WI38 (cell line): ENCODE measurements around the gene ZBTB47.

Experiments used
- H3K4me3 ChIP-seq: 2 replicates; pipeline ENCODE4 v1.5.1; 2011; ENCODE audit warnings: low read depth, mild to moderate bottlenecking, control low read depth, low read length
- TF ChIP-seq, protein P1 (sequence below): IDR thresholded peaks from 2 replicates; pipeline ENCODE4 v1.5.1; 2012; ENCODE audit warnings: low read depth, mild to moderate bottlenecking, control low read depth, low read length

The ZBTB47 gene

DNA sequence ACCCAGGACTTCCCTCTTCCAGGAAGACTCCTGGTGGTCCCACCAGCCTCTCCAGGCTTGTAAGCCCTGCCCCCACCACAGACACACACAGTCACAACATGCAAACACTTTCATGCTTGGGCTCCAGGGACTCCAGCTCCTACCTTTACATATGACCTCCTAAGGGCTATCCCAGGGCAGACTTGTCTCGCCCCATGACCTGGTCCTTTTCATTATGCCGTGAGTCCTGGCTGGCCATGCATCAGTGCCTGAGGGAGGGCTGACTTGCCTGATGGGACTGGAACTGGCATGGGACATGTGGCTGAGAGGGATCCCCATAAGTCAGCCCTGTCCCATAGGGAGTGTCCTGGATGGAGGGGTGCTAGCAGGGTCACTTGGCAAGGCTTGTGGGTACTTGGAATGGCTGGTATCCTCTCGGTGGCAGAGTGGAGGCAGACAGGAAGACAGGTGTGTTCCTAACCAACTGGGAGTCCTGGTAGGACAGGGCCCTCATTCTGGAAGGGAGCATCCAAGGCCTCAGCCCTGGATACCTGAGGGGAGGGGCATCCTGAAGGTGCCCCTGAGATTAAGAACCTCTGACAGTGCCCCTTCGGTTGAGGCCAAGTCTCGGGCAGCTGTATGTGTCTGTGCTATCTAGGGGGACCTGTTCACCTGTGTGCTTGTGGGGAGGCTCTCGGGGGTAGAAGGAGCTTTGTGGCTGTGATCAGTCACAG, 49.6 kb downstream of the ZBTB47 start:
- TF ChIP-seq, protein P1, sequence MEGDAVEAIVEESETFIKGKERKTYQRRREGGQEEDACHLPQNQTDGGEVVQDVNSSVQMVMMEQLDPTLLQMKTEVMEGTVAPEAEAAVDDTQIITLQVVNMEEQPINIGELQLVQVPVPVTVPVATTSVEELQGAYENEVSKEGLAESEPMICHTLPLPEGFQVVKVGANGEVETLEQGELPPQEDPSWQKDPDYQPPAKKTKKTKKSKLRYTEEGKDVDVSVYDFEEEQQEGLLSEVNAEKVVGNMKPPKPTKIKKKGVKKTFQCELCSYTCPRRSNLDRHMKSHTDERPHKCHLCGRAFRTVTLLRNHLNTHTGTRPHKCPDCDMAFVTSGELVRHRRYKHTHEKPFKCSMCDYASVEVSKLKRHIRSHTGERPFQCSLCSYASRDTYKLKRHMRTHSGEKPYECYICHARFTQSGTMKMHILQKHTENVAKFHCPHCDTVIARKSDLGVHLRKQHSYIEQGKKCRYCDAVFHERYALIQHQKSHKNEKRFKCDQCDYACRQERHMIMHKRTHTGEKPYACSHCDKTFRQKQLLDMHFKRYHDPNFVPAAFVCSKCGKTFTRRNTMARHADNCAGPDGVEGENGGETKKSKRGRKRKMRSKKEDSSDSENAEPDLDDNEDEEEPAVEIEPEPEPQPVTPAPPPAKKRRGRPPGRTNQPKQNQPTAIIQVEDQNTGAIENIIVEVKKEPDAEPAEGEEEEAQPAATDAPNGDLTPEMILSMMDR: no peak
- H3K4me3 ChIP-seq: no peak overlapping the region

DNA sequence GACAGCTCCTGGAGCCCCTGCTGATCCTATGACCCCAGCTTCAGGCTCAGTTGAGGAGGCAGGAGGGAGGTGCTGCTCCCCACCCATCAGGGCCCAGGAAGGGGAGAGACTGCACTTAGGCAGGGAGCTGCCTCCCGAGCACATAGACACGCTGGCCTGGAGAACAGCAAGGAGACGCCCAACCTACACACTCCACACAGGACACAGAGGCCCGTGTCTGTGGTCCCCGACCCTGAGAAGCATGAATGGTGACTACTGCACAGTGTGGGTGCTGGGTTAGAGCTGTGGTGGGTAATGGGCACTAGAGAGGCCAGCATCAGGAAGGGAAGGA, 50.2 kb downstream of the ZBTB47 start:
- TF ChIP-seq, protein P1: no peak
- H3K4me3 ChIP-seq: no peak overlapping the region

DNA sequence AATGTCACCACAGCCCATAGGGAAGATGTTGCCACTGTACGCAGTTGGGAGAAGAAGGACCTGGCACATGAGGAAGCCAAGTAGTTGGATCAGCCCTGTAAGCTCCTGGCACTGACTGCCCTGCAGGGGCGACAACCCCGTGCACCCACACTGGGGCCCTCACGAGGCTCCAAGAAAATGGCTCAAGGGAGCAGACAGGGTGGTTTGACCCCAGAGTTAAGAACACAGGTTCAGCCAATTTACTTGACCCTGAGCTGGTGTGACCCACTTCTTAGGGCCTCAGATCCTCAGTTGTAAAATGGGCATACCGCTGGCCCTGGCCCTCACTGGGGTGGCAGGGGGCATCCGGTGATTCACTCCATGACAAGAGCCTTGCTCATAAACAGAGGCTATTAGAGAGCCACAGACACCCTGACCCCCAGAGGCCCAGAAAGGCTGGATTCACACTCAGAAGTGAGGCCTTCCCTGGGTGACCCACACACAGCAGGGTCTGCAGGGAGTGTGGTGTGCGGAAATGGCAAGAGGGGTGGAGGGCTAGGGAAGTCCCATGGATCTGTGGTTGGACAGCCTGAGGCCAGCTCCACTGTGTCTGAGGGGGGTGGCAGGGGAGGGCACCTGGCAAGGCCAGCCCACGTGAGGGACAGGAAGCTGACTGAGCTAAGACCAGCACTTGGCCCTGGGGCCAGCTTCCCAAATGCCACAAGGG, 50.8 kb downstream of the ZBTB47 start:
- TF ChIP-seq, protein P1: no peak
- H3K4me3 ChIP-seq: no peak overlapping the region

DNA sequence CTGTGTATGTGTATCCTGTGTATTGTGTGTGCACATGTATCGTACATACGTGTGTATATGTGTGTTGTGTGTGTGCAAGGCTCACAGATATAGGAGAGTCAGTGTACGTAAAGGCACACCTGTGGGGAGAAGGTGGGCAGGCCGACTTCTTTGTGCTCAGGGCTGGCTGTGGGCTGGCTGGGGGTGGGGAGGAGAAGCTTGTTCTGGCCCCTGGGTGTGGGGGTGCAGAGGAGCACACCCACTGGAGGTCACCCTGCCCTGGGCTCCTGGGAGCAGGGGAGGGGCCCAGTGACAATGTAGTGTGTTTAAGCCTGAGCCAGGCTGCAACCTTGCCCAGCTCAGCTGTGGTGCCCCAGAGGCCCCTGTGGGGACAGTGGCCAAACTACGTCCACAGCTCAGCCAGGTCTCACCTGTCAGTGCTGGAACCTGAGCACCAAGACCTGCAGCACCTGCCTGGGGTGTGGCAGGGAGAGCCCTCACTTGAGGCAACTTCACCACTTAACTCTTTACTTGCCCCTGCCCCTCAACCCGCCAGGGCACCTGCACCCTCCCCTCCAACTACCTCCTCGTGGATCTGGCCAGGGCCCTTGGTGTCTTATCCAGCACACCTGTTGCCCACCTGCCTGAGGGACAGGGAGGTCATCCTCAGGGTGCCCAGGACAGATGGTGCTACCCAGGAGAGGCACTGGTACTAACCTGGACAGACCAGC, 51.7 kb downstream of the ZBTB47 start:
- TF ChIP-seq, protein P1: no peak
- H3K4me3 ChIP-seq: no peak overlapping the region

DNA sequence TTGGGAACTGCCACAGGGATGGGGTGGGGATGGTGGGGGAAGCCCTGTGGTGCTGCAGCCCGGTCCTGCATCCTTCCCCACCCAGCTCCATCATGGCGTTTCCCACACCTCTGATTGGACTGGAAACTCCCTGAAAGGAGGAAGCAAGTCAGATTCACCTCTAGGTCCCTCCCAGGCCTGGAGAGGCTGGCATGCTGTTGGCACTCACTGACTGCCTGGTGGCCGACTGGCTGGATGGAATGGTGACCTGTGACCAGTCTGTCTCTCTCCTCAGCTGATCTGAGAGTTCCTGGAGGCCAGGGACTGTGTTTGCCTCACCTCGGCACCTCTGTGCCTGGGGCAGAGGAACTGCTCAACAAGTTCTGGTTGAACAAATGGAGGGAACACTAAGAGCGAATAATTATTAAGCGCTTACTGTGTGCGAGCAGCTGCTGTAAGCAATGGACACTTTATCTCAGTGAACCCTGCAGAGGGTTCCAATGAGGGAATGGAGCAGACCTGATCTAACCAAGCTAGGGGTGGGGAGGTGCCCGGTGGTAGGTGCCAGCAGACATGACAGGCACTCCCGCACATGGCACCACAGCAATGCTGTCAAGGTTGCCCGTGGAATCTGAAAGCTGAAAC, 52.6 kb downstream of the ZBTB47 start:
- no peak overlapping the region for H3K4me3 ChIP-seq
- TF ChIP-seq, protein P1: no peak

DNA sequence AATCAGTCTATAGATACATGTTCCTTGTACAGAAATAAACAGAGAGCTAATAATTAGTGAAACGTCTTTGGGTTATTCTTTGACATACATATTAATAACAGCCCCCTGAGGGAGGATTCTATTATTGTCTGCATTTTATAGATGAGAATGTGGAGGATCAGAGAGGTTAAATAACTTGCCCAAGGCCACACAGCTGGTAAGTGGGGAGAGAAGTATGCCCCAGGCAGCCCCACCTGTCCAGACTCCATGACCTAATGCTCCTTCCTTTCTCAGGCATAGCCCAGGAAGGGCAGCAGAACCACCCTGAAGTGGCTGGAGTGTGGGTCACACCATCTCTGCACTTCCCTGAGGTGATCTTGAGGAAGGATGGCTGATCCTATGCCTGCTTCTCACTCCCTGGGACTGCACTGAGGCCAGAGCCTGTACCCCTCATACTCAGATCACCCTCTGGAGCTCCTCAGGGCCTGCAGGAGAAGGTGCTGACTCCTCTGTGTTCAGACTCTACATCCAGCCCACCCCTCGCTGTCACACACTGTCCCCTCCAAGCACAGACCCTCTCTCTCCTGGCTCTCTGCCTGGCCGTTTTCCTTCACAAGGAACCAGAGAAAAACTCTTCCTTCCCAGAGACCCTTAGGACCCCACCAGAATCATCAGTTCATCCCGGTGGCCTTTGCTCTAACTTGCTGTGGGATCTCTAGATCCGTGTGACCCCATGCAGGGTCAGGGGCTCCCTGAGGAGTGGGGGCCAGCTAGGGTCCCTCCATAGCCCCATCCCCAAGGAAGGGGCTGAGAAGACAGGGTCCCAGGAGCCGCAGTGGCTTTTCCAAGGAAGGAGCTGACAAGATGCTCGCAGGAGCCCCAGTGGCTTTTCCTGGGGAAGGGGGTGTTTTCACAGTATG, 53.5 kb downstream of the ZBTB47 start:
- no peak overlapping the region for H3K4me3 ChIP-seq
- TF ChIP-seq, protein P1: no peak
